ENCODE measurements around the gene DPCD. TPM values are rescaled to one million over a fixed set of nuclear protein-coding genes. Genes with fewer than 3 reads are reported as not detected.

The DPCD gene
- total and polyA plus RNA-seq, 2 of the 8 experiments (the other 6 are each of a cell fraction or from before 2014, with no cell fraction given) = 21.2 to 31.4 TPM

DNA sequence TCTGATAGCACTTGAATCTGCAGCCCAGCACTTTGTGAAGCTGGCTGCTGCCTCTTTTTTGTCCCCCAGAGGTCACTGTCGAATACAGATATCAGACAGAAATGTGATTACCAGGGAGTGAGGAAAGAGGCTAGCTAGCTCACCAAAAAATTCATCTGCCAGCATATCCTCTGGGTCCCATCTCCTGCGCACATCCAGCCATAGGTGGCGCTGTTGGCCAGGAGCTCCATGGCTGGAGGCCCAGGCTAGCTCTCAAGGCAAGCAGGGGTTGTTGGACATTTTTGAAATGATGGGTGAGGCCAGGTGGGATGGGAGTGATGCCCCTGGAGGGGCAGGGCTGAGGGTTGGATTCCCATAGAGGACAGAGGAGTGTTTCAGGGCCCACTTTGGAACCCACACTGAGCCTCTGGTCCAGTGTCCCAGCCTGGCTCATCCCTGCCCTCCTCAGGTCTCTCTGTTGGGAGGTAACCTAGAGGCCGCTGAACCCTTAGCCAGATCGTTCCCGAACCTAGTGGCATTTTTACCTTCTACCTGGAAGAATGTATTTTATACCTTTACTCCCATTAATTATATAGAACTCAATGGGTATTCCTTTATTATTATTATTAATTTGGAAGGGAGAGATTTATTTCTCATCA, 14.8 kb downstream of the DPCD start (continued):
- TF ChIP-seq BRCA1 (IDR thresholded peaks at IDR 0.05; ENCODE audit: low read depth, low read length) = no peak
- TF ChIP-seq CBX8 (IDR thresholded peaks at IDR 0.05; ENCODE audit: borderline replicate concordance, low read depth, low read length) = no peak
- TF ChIP-seq CEBPB (IDR thresholded peaks at IDR 0.05; ENCODE audit: low read depth, low read length) = 0 out of 2 replicates have a peak, but pooled peaks have one; percentile 33
- peak; percentile 66; the same call in 1 of the 2 replicates for TF ChIP-seq GABPA (IDR thresholded peaks at IDR 0.05; ENCODE audit: borderline replicate concordance, insufficient read depth, low read length)
- TF ChIP-seq SP1 (IDR thresholded peaks at IDR 0.05; ENCODE audit: low read depth, low read length) = 0 out of 2 replicates have a peak, but pooled peaks have one; percentile 32
- TF ChIP-seq TEAD4 (IDR thresholded peaks at IDR 0.05; ENCODE audit: low read depth, low read length) = 0 out of 2 replicates have a peak, but pooled peaks have one; percentile 22
- TF ChIP-seq POLR2AphosphoS5 (IDR thresholded peaks at IDR 0.05; ENCODE audit: low read depth, low read length) = 0 out of 2 replicates have a peak, but pooled peaks have one; percentile 22
- TF ChIP-seq RFX5 (IDR thresholded peaks at IDR 0.05; ENCODE audit: borderline replicate concordance, low read depth, low read length) = no peak
- TF ChIP-seq TCF12 (IDR thresholded peaks at IDR 0.05; ENCODE audit: low read depth, low read length) = 0 out of 2 replicates have a peak, but pooled peaks have one; percentile 16

All from H1 (cell line).